G401 (cell line): ENCODE data around the gene PTPRQ. TPM values are rescaled to one million over a fixed set of nuclear protein-coding genes. Genes with fewer than 3 reads are reported as not detected.
"Not testable (repeated sequence)": the region's sequence is repeated elsewhere in the genome, so short reads cannot be mapped to it uniquely, and the experiment has no call there.

Experiments
- DNase-seq: peaks from one replicate; pipeline ENCODE4 v3.0.0-alpha.2; 2015; ENCODE audit warnings: low spot score
- in situ Hi-C: cut with HindIII; loops from 2 replicates; pipeline ENCODE4 v1.10.0; 2016; ENCODE audit warnings: low sequenced_read_pairs, mixed read lengths
- total RNA-seq: library from RNA; depleted of rRNA; stranded (reverse); fragments of >200 nt; shearing (Covaris generic); gene quantifications from 2 replicates; pipeline ENCODE4 v1.2.3, GENCODE V29; 2014

Gene PTPRQ
- total RNA-seq, 1 experiment from 2014 or later, result not detected

DNA sequence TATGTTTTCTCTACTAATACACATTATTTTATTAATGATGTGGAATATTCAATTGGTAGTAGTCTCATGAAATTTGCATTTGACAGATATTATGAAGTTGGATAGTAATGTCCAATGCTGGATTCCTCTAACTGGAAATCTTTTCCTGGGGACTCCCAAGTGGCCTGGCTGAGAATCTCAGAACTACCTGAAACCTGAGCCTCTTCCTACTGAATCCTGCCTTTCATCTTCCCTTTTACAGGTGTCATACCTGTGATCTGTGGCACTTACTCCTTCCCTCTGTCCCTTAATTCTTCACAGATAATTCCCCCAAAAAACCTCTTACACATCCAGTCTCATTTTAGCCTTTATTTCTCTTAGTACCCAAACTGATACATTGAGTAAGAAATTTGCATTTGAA is 173.7 kb downstream of the PTPRQ start:
- in situ Hi-C loops, result no loop called here

DNA sequence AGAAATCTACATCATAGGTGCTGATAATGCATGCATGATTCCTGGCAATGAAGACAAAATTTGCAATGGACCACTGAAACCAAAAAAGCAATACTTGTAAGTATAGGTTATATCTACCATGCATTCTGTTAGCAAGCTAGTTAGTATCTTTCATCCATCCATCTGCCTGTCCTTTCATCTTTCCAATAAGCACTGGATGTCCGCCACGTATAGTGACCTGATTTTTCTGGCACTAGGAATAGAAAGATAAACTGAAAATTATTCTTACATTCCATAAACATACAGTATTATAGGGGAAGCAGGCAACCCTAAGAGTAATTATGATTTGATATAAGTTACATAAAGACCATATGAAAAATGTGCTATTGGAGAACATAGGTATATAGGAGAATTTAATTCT is 176.2 kb downstream of the PTPRQ start:
- in situ Hi-C loops, result no loop called here
- DNase-seq, result peak; percentile 65

More for the DNA sequence above, 173.7 kb downstream of the PTPRQ start:
- no peak for DNase-seq

DNA sequence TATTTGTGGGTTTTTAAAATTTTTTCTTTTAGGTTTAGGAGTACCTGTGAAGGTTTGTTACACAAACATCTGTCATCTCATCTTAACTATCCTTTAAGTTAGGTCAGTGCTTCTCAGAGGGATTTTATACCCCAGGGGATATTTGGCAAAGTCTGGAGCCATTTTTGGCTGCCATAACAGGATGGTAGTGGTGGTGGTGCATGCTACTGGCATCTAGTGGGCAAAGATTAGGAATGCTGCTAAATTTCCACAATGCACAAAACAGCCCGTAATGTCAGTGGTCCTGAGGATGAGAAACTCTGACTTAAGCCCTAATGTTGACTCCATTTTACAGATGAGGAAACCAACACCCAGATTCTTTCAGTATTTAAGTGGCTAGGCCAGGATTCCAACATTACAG is 178.2 kb downstream of the PTPRQ start:
- DNase-seq, result no peak
- in situ Hi-C loops, result no loop called here

DNA sequence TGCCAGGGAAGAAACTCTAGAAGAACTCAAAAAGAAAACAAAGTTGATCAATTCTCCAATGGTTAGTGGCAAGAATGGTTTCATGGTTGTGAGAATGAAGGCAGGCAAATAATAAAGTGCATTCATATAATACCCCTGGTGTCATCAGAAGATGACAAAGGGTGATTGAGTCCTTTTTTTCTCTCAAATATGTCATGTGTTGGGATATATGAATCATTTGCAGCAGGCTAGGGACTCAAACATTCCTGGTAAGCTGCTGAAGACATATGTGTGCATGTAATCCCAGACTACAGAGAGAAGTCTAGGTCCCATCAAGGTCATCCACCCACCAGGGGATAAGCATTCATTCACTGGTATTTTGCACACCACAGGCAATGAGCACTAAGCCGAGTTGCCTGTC is 181.0 kb downstream of the PTPRQ start:
- in situ Hi-C loops, result no loop called here
- no peak for DNase-seq

DNA sequence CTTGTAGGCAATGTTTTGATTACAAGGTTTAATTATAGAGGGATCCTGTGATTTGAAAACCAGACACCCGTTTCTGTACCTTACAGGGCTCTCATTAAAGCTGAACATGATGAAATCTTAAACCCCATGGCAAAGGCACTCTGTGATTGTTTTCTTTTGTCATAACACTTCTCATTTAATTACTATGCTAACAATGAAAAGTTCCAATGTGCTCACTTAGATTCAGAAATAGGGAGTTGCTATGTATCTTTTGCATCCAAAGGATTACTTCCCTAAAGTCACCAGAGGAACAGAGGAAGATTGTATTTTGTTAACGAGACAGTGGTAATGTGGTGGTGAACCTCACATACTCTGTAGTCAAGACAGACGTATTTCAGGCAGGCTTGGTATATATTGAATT is 181.9 kb downstream of the PTPRQ start:
- DNase-seq, result no peak
- in situ Hi-C loops, result no loop called here

DNA sequence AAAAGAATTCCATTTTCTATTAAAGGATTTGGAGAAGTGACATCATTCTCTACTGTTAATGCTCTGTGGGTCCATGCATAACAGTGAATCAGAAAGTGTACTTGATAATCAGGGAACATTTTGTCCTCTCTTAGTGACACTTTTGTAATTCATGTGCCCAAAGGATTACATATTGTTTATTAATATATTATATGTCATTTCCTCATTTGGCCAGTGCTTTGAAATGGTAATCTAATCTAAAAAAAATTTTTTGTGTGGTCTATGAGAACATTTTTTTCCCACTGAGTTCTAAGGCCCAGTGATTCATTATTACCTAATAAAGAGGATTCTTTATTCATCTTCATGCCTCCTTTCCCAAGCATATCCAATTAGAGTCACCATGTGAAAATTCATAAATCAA is 183.7 kb downstream of the PTPRQ start:
- in situ Hi-C loops, result no loop called here
- DNase-seq, result no peak

DNA sequence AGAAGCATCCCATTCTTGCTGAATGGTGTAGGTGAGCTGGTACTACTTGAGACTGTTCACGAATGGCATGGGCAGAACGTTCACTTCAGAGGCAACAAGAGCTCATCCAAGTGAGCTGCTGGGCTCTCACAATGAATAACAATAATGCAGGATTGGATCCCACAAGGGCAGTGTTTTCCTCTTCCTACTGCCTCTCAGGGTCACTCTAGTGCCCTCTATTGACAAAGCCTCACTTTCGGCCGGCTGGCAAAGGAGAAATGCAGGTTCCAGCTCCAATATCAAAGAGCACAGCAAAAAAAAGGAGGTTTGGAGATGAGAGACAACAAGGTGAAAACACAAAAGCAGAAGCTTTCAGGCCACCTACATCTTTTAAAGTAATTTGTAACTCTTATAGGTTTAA is 188.8 kb downstream of the PTPRQ start:
- in situ Hi-C loops, result no loop called here
- DNase-seq, result no peak

DNA sequence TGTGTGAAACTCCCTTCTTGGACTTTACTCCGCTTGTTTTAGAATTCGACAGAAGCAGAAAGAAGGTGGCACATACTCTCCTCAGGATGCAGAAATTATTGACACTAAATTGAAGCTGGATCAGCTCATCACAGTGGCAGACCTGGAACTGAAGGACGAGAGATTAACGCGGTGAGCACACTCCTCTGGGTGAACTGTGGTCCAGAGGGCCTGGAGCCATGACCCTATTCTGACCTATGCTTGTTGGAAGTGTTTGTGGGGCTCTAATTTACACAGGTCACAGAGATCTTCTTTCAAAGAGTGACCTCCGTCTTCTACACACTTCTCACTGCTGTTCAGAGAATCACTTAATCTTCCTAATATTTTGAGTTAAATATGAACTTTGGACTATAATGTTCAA is 190.9 kb downstream of the PTPRQ start:
- no peak for DNase-seq
- in situ Hi-C loops, result no loop called here

DNA sequence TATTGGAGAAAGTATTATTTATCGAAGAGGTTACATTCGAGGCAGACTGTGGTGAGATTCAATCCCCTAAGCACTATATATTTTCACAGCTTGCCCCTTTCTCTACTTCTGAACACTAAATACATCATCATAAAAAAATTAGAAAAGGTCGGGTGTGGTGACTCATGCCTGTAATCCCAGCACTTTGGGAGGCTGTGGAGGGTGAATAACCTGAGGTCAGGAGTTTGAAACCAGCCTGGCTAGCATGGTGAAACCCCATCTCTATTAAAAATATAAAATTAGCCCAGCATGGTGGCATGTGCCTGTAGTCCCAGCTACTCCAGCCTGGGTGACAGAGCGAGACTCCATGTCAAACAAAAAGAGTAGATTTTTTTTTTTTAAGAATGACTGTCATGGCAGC is 192.8 kb downstream of the PTPRQ start:
- in situ Hi-C loops, result no loop called here
- DNase-seq, result no peak

DNA sequence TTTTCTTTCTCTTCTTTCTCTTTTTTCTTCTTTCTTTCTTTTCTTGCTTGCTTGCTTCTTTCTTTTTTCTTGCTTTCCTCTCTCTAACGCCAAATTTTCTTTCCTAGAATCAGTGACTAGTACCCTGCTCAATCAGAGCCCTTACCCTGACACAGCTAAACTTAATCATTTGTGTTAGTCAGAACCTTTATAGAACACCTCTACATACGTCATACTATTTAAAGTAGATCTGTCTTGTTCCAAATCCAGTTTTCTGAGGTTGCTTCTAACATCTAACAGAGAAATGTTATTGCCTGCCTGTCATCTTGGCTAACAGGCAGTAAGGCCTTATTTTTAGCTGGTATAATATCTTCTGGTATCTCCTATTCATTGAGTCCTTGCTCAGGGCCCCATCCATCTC is 197.9 kb downstream of the PTPRQ start:
- in situ Hi-C loops, result no loop called here
- DNase-seq, result no peak

DNA sequence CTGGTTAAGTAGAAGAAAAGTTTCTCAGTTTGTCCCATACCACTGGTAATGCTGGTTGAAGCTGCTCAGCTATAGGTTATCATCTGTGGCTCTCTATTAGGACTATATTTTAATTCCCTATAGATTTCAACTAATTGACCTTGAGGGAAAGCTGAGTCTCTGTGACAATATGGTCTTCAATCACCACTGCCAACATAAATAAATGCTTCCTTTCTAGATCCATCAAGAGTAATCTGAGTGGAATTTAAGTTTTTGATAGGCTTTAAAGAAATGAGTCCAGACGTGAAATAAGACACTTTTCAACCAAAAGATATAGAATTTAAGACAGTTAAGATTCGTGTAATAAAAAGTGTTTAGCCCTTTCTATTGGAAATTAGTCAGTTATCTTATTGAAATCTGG is 199.9 kb downstream of the PTPRQ start:
- in situ Hi-C loops, result no loop called here
- DNase-seq, result no peak

DNA sequence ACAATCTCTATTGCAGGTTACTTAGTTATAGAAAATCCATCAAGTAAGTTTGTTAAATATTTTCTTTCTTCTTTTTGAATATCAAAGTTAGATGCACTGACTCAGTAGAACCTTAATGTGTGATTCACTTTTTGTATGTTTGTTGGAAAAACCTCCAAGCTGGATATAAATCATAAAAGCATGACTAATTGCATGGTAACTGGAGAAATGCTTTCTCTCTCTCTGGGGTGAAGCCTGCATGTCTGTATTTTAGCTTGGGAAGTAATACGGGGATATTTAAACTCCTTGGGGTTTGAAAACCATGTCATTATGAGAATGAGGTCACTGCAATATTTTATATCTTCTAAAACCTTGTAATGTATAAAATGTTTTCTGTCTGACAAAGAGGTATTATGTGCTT is 204.8 kb downstream of the PTPRQ start:
- DNase-seq, result no peak
- in situ Hi-C loops, result no loop called here

DNA sequence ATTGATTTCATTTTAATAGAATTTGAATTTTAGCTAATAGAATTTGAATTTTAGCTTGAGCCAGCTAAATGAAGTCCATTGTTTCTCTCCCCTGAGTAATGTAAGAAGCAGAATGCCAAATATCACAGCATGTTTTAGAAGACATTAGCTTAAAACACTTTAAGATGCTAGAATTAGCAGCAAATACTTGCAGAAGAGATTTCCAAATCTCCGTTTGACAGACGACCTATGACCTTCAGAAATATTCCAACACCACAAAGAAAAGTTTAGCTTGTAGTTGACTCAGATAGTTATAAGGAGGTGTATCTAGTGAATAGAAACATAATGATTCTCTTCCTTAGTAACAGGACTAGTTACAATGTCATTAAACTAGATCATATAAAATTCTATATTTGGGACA is 211.7 kb downstream of the PTPRQ start:
- DNase-seq, result no peak
- in situ Hi-C loops, result no loop called here

DNA sequence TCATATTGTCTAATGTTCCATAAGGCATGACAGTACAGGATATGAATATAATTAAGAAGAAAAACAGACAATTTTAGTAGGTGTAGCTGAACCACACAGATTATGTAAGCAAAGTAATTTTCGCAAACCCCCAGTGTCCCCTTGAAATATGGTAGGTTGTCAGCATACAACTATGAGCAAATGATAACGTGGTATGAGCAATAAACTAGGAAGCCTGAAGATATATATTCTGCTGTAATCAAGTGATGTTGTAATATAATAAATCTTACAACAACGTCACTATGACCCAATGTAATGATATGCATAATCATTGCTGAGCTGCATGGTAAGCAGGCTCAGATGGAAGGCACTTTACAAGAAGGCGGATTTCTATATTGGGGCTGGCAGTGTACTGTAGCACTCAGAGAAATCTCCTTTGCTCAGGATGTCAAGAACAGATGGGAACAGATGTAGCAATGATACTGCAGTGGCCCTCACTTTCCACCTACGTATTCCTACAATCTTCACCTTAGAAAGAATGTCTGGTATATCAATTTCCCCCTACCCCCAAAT is 215.6 kb downstream of the PTPRQ start:
- in situ Hi-C loops, result no loop called here
- DNase-seq, result no peak

DNA sequence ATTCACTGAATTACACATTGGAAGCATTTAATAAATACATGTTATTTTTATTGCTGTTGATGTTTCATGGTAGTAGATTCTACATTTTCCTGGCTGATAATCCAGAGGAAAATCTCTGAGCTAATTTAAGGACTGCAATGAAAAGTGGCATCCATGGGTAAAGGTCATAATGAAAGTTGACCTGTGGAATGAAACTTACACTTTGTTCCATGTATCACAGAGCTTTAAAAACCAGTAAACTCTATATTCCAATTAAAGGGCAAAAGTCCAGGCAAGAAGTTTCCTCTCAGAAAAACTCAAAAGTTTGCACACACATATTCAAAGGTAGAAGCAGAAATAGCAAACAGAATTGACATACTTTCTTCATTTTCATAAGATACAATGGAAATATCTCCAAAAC is 218.6 kb downstream of the PTPRQ start:
- in situ Hi-C loops, result no loop called here
- no peak for DNase-seq

DNA sequence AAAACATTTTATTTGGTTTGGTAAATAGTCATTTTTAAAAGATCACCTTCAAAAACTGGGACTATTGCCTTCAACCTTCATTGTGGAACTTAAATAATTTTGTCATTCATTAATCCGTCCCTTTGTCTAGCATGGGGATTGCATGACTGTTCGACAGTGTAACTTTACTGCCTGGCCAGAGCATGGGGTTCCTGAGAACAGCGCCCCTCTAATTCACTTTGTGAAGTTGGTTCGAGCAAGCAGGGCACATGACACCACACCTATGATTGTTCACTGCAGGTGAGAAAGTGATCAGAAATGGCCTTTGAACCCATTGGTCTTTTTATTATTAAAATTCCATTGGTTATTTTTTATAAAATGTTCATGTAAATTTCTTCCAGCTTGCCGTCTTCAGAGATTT is 226.2 kb downstream of the PTPRQ start:
- in situ Hi-C loops, result no loop called here

DNA sequence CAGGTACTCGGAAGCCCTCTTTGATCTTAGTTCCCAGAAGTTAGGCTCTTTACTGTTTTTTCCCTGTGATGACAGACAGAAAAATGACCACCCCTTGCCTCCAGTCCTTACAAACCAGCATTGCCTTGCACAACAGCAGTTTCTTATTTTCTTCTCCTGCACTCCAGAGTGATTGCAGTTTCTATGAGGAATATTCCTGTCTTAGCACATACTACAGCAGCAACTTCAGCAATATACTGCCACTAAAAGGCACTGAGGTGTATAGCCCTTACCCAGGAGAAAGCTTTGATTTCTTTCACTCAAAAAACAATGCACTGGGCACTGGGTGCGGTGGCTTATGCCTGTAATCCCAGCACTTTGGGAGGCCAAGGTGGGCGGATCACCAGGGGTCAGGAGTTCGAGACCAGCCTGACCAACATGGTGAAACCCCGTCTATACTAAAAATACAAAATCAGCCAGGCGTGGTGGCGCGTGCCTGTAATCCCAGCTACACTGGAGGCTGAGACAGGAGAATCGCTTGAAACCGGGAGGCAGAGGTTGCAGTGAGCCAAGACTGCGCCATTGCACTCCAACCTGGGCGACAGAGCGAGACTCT is 232.1 kb downstream of the PTPRQ start:
- in situ Hi-C loops, result not testable (repeated sequence)

More for the DNA sequence above, 226.2 kb downstream of the PTPRQ start:
- no peak for DNase-seq

DNA sequence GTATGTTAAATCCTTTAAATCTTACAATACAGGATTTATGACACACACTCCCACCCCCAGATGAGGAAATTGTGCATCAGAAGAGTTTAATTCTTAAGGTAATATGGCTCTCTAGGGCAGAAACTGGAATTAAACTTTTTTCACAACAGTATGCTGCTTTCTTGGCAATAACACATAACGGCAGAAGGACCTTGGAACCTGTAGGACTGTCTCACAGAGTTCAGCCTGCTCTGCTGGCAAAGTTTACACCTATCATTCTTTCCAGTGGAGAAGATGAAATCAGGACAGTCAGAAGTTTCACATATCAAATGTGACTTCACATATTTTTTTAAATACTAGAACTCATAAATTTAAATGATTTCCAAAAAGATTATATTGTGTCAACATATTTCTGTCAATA is 232.8 kb downstream of the PTPRQ start:
- in situ Hi-C loops, result no loop called here
- peak; percentile 42 for DNase-seq

More for the DNA sequence above, 232.1 kb downstream of the PTPRQ start:
- not testable (repeated sequence) for DNase-seq

DNA sequence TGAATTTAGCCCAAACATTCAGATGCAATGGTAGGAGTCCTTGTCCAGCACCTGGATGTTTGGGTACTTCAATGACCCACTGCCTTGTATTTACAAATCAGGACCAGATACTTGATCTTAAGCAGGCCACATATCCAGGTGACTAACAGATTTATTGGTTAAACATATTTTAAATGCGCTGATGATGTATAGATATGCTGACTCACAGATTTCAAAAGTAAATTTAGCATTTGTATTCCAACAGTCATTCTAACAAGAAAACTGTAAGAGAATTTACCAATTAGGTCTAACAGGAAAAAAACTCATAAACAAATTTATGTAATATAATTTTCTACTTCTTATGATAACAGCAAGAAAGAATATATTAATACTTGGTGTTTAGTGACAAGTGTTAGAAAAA is 234.0 kb downstream of the PTPRQ start:
- no peak for DNase-seq
- in situ Hi-C loops, result no loop called here

DNA sequence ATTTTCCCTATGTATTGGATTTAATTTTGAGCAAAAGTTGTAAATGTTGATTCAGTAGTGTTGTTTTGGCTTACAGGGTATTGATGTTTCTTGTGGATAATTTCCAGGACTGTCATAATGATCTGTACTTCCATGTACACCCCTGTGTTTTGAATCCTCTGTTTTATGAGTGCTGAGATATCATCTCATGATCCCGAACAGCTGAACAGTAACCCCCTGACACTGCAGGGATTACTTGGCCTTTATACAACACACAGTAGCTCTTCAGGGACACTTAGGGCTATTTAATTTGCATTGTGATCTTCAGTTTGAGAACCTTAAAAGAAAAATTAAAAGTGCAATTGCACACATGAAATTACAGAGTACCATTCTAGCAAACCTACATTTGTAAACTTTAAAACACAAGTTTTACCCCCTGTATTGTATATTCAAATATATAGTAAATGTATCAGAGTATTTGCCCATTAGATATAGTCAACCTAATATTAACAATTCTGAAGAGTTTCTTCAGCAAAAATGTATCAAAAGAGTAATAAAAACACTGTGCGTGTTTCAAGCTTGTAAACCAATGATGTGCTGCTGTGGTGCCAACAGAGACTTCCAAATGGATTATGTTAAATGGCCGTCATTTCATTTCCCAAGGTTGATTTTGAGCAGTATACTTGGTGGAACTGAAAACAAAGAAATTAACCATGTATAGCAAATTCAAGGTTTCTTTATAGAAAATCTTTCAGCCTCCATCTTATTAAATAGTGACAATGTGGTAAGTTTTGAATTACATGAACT is 235.5 kb downstream of the PTPRQ start:
- no peak for DNase-seq
- in situ Hi-C loops, result no loop called here

DNA sequence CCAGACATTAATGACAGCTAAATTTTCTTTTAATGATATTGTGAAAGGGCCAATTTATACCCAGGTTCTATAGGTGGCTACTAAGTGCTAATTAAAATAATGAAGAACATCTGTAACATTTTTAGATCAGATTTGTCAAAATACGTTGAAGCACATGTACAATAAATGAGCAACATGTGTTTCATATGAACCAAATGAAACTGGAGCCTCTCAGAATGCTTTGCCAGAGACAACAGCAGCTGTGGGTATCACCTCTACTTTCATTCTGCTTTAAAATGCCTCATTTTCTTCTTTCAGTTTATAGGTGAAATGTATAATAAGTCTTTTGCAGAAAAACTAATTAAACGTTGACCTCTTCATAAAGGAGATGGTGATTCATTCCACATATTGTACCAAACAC is 237.3 kb downstream of the PTPRQ start:
- in situ Hi-C loops, result no loop called here

More for the DNA sequence above, 237.3 kb downstream of the PTPRQ start:
- DNase-seq, result no peak
